Embryonic facial prominence (tissue), 1 donor: ENCODE results near the gene HSD17B2.

Experiments
- DNase-seq: peaks from one replicate; pipeline ENCODE4 v3.0.0-alpha.2; 2016; ENCODE audit errors: extremely low spot score

Gene HSD17B2

GRCh38 chr16:82049484-82049883 lies 14.4 kb downstream of the HSD17B2 start:
- DNase-seq = no peak

- DNase-seq = no peak
Measured at GRCh38 chr16:82050506-82050905, 15.5 kb downstream of the HSD17B2 start.

GRCh38 chr16:82050909-82051357 lies 15.9 kb downstream of the HSD17B2 start:
- no peak for DNase-seq

GRCh38 chr16:82051656-82052055 lies 16.6 kb downstream of the HSD17B2 start:
- no peak for DNase-seq

GRCh38 chr16:82055117-82055516 lies 20.1 kb downstream of the HSD17B2 start:
- DNase-seq = no peak

GRCh38 chr16:82055728-82056549 lies 20.9 kb downstream of the HSD17B2 start:
- DNase-seq = no peak

- no peak for DNase-seq
Measured at GRCh38 chr16:82056550-82056896, 21.5 kb downstream of the HSD17B2 start.

- no peak for DNase-seq
Measured at GRCh38 chr16:82059161-82059982, 24.3 kb downstream of the HSD17B2 start.

- no peak for DNase-seq
Measured at GRCh38 chr16:82059983-82060421, 24.9 kb downstream of the HSD17B2 start.

- DNase-seq = no peak
Measured at GRCh38 chr16:82061861-82062525, 26.9 kb downstream of the HSD17B2 start.

- no peak for DNase-seq
Measured at GRCh38 chr16:82062645-82063058, 27.6 kb downstream of the HSD17B2 start.

GRCh38 chr16:82063456-82064082 lies 28.5 kb downstream of the HSD17B2 start:
- DNase-seq = no peak

- DNase-seq = no peak
Measured at GRCh38 chr16:82067042-82067803, 32.2 kb downstream of the HSD17B2 start.

GRCh38 chr16:82067804-82068325 lies 32.8 kb downstream of the HSD17B2 start:
- no peak for DNase-seq

GRCh38 chr16:82070656-82071369 lies 35.8 kb downstream of the HSD17B2 start:
- no peak for DNase-seq

- no peak for DNase-seq
Measured at GRCh38 chr16:82071421-82071820, 36.4 kb downstream of the HSD17B2 start.

- no peak for DNase-seq
Measured at GRCh38 chr16:82072313-82072712, 37.3 kb downstream of the HSD17B2 start.

- DNase-seq = no peak
Measured at GRCh38 chr16:82074019-82074558, 39.0 kb downstream of the HSD17B2 start.

GRCh38 chr16:82078125-82078524 lies 43.1 kb downstream of the HSD17B2 start:
- DNase-seq = no peak

- no peak for DNase-seq
Measured at GRCh38 chr16:82079892-82080291, 44.8 kb downstream of the HSD17B2 start.
